OCI-LY1 (cell line): ENCODE results near the gene RAPGEF6.

ENCODE experiments used
- CTCF ChIP-seq: fragments of 200-600 bp; sonication (generic), shearing (Covaris generic); IDR thresholded peaks from 2 replicates; pipeline ENCODE4 v1.5.1; 2017; ENCODE audit warnings: mild to moderate bottlenecking, antibody characterized with exemption, low read length, moderate library complexity, mixed read lengths
- EZH2 ChIP-seq: fragments of 200-600 bp; sonication (generic), shearing (Covaris generic); IDR thresholded peaks from 2 replicates; pipeline ENCODE4 v1.8.0; 2017; ENCODE audit warnings: borderline replicate concordance, mixed run types, mild to moderate bottlenecking, antibody characterized with exemption, low read length, moderate library complexity, mixed read lengths

- TF ChIP-seq CTCF: no peak
- no peak for TF ChIP-seq EZH2
Measured at GRCh38 chr5:131608597-131608996, 26.4 kb downstream of the RAPGEF6 start.
